ENCODE measurements around the gene TMOD1. TPM values are rescaled to one million over a fixed set of nuclear protein-coding genes. Genes with fewer than 3 reads are reported as not detected.
"Not testable (repeated sequence)": the region's sequence is repeated elsewhere in the genome, so short reads cannot be mapped to it uniquely, and the experiment has no call there.

The TMOD1 gene
- total RNA-seq, 1 donor from 2014 or later = 0.86 TPM

- Mint-ChIP-seq H3K36me3 (ENCODE audit: low read depth) (peaks cover 2% of the 10 kb centered on the region), H3K4me3 (no peak overlapping the region), H3K27ac (no peak overlapping the region), H3K9me3 (no peaks in the 10 kb centered on the region), H3K4me1 (ENCODE audit: low read depth) (peaks cover 14% of the 10 kb centered on the region), H3K27me3 (ENCODE audit: insufficient read depth) (no peaks in the 10 kb centered on the region)
- intact Hi-C loops (cut with micrococcal nuclease) = loop anchor here (5.0 kb wide), 1 partner anchor 396 kb away; no protein-coding TSS in a partner anchor
- no peak for DNase-seq (ENCODE audit: low spot score)
Observed at GRCh38 chr9:97571664-97572063, 70.2 kb downstream of the TMOD1 start.

DNA sequence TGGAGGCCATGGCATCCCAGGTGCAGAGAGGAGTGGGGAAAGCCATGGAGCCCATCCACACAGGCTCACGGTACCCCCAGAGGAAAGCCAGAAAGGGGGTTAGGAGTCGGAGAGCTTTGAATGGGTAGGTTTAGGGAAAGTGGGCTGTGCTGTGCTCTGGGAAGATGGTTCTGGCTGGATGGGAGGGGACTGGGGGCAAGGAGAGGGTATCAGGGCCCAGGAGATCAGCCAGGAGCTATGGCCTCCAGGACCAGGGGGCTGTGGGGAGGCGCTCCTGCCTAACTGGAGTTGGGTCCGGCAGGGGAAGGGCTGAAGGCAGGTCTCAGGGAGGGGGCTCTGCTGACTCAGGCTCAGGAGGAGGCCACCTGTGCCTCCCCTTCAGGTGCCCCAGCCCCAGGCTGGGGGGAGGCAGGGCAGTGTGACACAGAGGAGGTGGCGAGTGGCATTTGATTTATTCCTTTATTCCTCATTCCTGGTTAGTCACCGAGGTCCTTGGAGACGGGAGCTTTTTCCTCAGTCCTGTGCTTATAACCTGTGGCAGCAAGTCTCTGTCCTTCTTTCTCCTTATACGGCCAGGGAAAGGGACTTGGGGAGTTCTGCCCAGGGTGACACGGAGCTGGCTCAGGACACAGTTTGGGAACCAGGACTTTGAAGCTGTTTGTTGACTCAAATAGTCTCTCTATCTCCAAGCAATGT is 70.9 kb downstream of the TMOD1 start:
- Mint-ChIP-seq H3K4me1 (ENCODE audit: low read depth) (peaks cover 14% of the 10 kb centered on the region), H3K9me3 (no peaks in the 10 kb centered on the region), H3K27me3 (ENCODE audit: insufficient read depth) (no peaks in the 10 kb centered on the region), H3K36me3 (ENCODE audit: low read depth) (peaks cover 2% of the 10 kb centered on the region), H3K4me3 (no peak overlapping the region), H3K27ac (no peak overlapping the region)
- intact Hi-C loops (cut with micrococcal nuclease) = loop anchor here (5.0 kb wide), 1 partner anchor 395 kb away; no protein-coding TSS in a partner anchor
- DNase-seq (ENCODE audit: low spot score) = no peak

- peaks cover 11% of the 10 kb centered on the region for H3K4me1 Mint-ChIP-seq (ENCODE audit: low read depth)
Observed at GRCh38 chr9:97572892-97573365, 71.5 kb downstream of the TMOD1 start.

GRCh38 chr9:97573482-97574073 is 72.1 kb downstream of the TMOD1 start:
- DNase-seq (ENCODE audit: low spot score) = no peak
- intact Hi-C loops (cut with micrococcal nuclease) = loop anchor here (5.0 kb wide), 1 partner anchor 394 kb away; no protein-coding TSS in a partner anchor

More at GRCh38 chr9:97572892-97573365, 71.5 kb downstream of the TMOD1 start:
- H3K4me3 Mint-ChIP-seq = no peak overlapping the region
- intact Hi-C loops (cut with micrococcal nuclease) = loop anchor here (5.0 kb wide), 1 partner anchor 394 kb away; no protein-coding TSS in a partner anchor
- H3K27me3 Mint-ChIP-seq (ENCODE audit: insufficient read depth) = no peaks in the 10 kb centered on the region
- H3K9me3 Mint-ChIP-seq = no peaks in the 10 kb centered on the region
- no peak for DNase-seq (ENCODE audit: low spot score)
- H3K27ac Mint-ChIP-seq = no peak overlapping the region
- peaks cover 2% of the 10 kb centered on the region for H3K36me3 Mint-ChIP-seq (ENCODE audit: low read depth)

GRCh38 chr9:97574101-97574571 is 72.7 kb downstream of the TMOD1 start:
- not testable (repeated sequence) for H3K27me3 Mint-ChIP-seq (ENCODE audit: insufficient read depth); H3K4me3 Mint-ChIP-seq; DNase-seq (ENCODE audit: low spot score); H3K36me3 Mint-ChIP-seq (ENCODE audit: low read depth); H3K27ac Mint-ChIP-seq; H3K4me1 Mint-ChIP-seq (ENCODE audit: low read depth); H3K9me3 Mint-ChIP-seq
- intact Hi-C loops (cut with micrococcal nuclease) = loop anchor here (5.0 kb wide), 1 partner anchor 393 kb away; no protein-coding TSS in a partner anchor

More at GRCh38 chr9:97573482-97574073, 72.1 kb downstream of the TMOD1 start:
- no peaks in the 10 kb centered on the region for H3K9me3 Mint-ChIP-seq
- H3K4me3 Mint-ChIP-seq = no peak overlapping the region
- H3K4me1 Mint-ChIP-seq (ENCODE audit: low read depth) = peaks cover 9% of the 10 kb centered on the region
- H3K27me3 Mint-ChIP-seq (ENCODE audit: insufficient read depth) = no peaks in the 10 kb centered on the region
- H3K27ac Mint-ChIP-seq = no peak overlapping the region
- no peaks in the 10 kb centered on the region for H3K36me3 Mint-ChIP-seq (ENCODE audit: low read depth)

DNA sequence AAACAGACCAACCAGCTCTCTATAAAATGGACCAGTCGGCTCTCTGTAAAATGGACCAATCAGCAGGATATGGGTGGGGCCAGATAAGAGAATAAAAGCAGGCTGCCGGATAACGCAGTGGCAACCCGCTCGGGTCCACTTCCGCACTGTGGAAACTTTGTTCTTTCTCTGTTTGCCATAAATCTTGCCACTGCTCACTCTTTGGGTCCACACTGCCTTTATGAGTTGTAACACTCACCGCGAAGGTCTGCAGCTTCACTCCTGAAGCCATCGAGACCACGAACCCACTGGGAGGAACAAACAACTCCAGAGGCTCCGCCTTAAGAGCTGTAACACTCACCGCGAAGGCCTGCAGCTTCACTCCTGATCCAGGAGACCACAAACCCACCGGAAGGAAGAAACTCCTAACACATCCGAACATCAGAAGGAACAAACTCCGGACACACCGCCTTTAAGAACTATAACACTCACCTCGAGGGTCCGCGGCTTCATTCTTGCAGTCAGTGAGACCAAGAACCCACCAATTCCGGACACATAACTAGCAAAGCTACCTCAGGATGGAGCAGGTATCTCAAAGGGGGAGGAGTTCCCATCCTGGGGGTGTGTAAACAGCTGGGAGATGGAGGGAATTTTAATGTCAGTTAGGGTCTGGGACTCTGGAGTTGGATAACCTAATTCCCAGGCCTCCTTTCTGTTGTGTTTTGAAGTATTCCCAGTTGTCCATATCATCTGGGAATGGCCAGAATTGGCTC is 73.6 kb downstream of the TMOD1 start:
- H3K27ac Mint-ChIP-seq = peak overlapping the region; percentile 65
- peak overlapping the region; percentile 79 for H3K4me3 Mint-ChIP-seq
- DNase-seq (ENCODE audit: low spot score) = peak; percentile 21
- H3K9me3 Mint-ChIP-seq; H3K36me3 Mint-ChIP-seq (ENCODE audit: low read depth); H3K4me1 Mint-ChIP-seq (ENCODE audit: low read depth); H3K27me3 Mint-ChIP-seq (ENCODE audit: insufficient read depth): not testable (repeated sequence)
- intact Hi-C loops (cut with micrococcal nuclease) = loop anchor here (5.0 kb wide), 1 partner anchor 392 kb away; no protein-coding TSS in a partner anchor

DNA sequence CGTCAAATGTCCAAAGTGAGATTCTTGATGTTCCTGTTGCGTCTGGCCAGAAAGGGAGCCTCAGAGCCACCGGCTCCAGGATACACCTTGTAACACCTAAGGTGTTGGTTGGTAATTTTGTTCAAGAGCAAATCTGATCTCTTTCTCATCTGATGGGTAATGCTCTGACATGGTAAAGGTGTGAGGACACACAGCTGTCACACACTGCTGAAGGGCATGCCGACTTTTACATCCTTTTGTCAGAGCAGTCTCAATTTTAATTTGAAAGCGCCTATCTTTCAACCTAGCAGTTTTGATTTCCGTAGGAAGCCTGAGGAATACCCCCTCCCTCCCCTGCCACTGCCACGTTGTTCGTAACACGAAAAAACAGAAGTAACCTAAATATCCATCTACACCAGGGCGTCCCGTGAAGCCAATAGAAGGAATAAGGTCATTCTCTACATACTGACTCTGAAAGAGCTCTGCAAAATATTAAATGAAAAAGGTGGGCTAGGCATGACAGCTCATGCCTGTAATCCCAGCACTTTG is 74.3 kb downstream of the TMOD1 start:
- Mint-ChIP-seq H3K36me3 (ENCODE audit: low read depth) (no peaks in the 10 kb centered on the region), H3K4me3 (peak overlapping the region; percentile 35), H3K9me3 (no peaks in the 10 kb centered on the region), H3K4me1 (ENCODE audit: low read depth) (peaks cover 9% of the 10 kb centered on the region), H3K27ac (no peak overlapping the region), H3K27me3 (ENCODE audit: insufficient read depth) (peaks cover 2% of the 10 kb centered on the region)
- no peak for DNase-seq (ENCODE audit: low spot score)
- intact Hi-C loops (cut with micrococcal nuclease) = no loop called here

- H3K4me3 Mint-ChIP-seq = no peak overlapping the region
- H3K9me3 Mint-ChIP-seq = no peaks in the 10 kb centered on the region
- peaks cover 2% of the 10 kb centered on the region for H3K27me3 Mint-ChIP-seq (ENCODE audit: insufficient read depth)
- H3K36me3 Mint-ChIP-seq (ENCODE audit: low read depth) = no peaks in the 10 kb centered on the region
- DNase-seq (ENCODE audit: low spot score) = no peak
- intact Hi-C loops (cut with micrococcal nuclease) = no loop called here
- peaks cover 9% of the 10 kb centered on the region for H3K4me1 Mint-ChIP-seq (ENCODE audit: low read depth)
- H3K27ac Mint-ChIP-seq = no peak overlapping the region
Observed at GRCh38 chr9:97577051-97577450, 75.6 kb downstream of the TMOD1 start.

- H3K36me3 Mint-ChIP-seq (ENCODE audit: low read depth) = no peaks in the 10 kb centered on the region
- no peaks in the 10 kb centered on the region for H3K9me3 Mint-ChIP-seq
- no peak overlapping the region for H3K4me3 Mint-ChIP-seq
- H3K4me1 Mint-ChIP-seq (ENCODE audit: low read depth) = peaks cover 9% of the 10 kb centered on the region
- H3K27me3 Mint-ChIP-seq (ENCODE audit: insufficient read depth) = peaks cover 2% of the 10 kb centered on the region
- intact Hi-C loops (cut with micrococcal nuclease) = no loop called here
- no peak for DNase-seq (ENCODE audit: low spot score)
- H3K27ac Mint-ChIP-seq = no peak overlapping the region
Observed at GRCh38 chr9:97578846-97579245, 77.4 kb downstream of the TMOD1 start.

GRCh38 chr9:97579914-97580313 is 78.4 kb downstream of the TMOD1 start:
- intact Hi-C loops (cut with micrococcal nuclease) = no loop called here
- Mint-ChIP-seq H3K4me1 (ENCODE audit: low read depth) (peaks cover 6% of the 10 kb centered on the region), H3K4me3 (no peak overlapping the region), H3K27me3 (ENCODE audit: insufficient read depth) (peaks cover 2% of the 10 kb centered on the region), H3K9me3 (no peaks in the 10 kb centered on the region), H3K36me3 (ENCODE audit: low read depth) (no peaks in the 10 kb centered on the region), H3K27ac (no peak overlapping the region)
- DNase-seq (ENCODE audit: low spot score) = no peak

- H3K36me3 Mint-ChIP-seq (ENCODE audit: low read depth); H3K27ac Mint-ChIP-seq: not testable (repeated sequence)
Observed at GRCh38 chr9:97581590-97581989, 80.1 kb downstream of the TMOD1 start.

GRCh38 chr9:97584778-97585177 is 83.3 kb downstream of the TMOD1 start:
- H3K4me3 Mint-ChIP-seq; H3K27me3 Mint-ChIP-seq (ENCODE audit: insufficient read depth); intact Hi-C loops (cut with micrococcal nuclease); DNase-seq (ENCODE audit: low spot score); H3K36me3 Mint-ChIP-seq (ENCODE audit: low read depth); H3K9me3 Mint-ChIP-seq; H3K4me1 Mint-ChIP-seq (ENCODE audit: low read depth); H3K27ac Mint-ChIP-seq: not testable (repeated sequence)

More at GRCh38 chr9:97581590-97581989, 80.1 kb downstream of the TMOD1 start:
- H3K27me3 Mint-ChIP-seq (ENCODE audit: insufficient read depth); intact Hi-C loops (cut with micrococcal nuclease); H3K4me3 Mint-ChIP-seq; H3K9me3 Mint-ChIP-seq; H3K4me1 Mint-ChIP-seq (ENCODE audit: low read depth); DNase-seq (ENCODE audit: low spot score): not testable (repeated sequence)

All from activated T-helper 1 cell treated with anti-CD3 and anti-CD28 coated beads, Interleukin-12 subunit alpha, Interleukin-12 subunit beta, Interleukin-2, Interleukin-4 antibody, amounts not matched to agents 30 ng/mL and 10 ng/mL and 1 ng/mL, durations not matched to agents 14 hours and 24 hours and 36 hours (primary cell).